Natural killer cell (primary cell): ENCODE measurements around the gene FAM181A. TPM values are rescaled to one million over a fixed set of nuclear protein-coding genes. Genes with fewer than 3 reads are reported as not detected.

Experiments used
- ATAC-seq, 3 donors: fragments of 150-1000 bp in 2 of 3; fragments of 200-7000 bp in 1 of 3; cut with Tn5 transposase; 1 replicate in 1 of 3; 2 replicates in 2 of 3; pipeline ENCODE4 v1.10.0; 2021; ENCODE audit warnings: mild to moderate bottlenecking in 2 of 3, moderate library complexity in 2 of 3
- DNase-seq, 2 donors: peaks; one replicate each; pipeline versions ENCODE4 v3.0.0 to v3.0.0-alpha.2; 2013 to 2021; ENCODE audit warnings: mixed read lengths in 1 of 2
- H3K27ac ChIP-seq: one replicate; pipeline ENCODE4 v1.5.1; 2013; ENCODE audit warnings: mild to moderate bottlenecking, low read length
- H3K27me3 ChIP-seq: one replicate; pipeline ENCODE4 v1.6.1; 2013; ENCODE audit warnings: low read length; ENCODE audit not compliant: control insufficient read depth, insufficient read depth
- H3K36me3 ChIP-seq: one replicate; pipeline ENCODE4 v1.6.1; 2013; ENCODE audit warnings: low read length; ENCODE audit not compliant: control insufficient read depth, insufficient read depth
- H3K4me1 ChIP-seq: one replicate; pipeline ENCODE4 v1.6.1; 2013; ENCODE audit warnings: low read length; ENCODE audit not compliant: control insufficient read depth, insufficient read depth
- H3K4me3 ChIP-seq: one replicate; pipeline ENCODE4 v1.5.1; 2013; ENCODE audit warnings: low read length
- H3K9me3 ChIP-seq: one replicate; pipeline ENCODE4 v1.6.1; 2013; ENCODE audit warnings: low read length; ENCODE audit not compliant: control insufficient read depth, insufficient read depth
- H3K27ac Mint-ChIP-seq, 2 donors: one replicate each; pipeline ENCODE4 v1.8.0; 2022; ENCODE audit warnings: mild to moderate bottlenecking in 2 of 2, mixed read lengths in 2 of 2, moderate library complexity in 1 of 2
- H3K27me3 Mint-ChIP-seq, 2 donors: one replicate each; pipeline ENCODE4 v1.8.0; 2022; ENCODE audit warnings: low read depth in 2 of 2, mixed read lengths in 2 of 2
- H3K36me3 Mint-ChIP-seq: one replicate; pipeline ENCODE4 v1.8.0; 2022; ENCODE audit warnings: mixed read lengths
- H3K4me1 Mint-ChIP-seq, 2 donors: one replicate each; pipeline ENCODE4 v1.8.0; 2022; ENCODE audit warnings: mixed read lengths in 2 of 2
- H3K4me3 Mint-ChIP-seq: one replicate; pipeline ENCODE4 v1.8.0; 2022; ENCODE audit warnings: mild to moderate bottlenecking, moderate library complexity, mixed read lengths
- H3K9me3 Mint-ChIP-seq, 2 donors: one replicate each; pipeline ENCODE4 v1.8.0; 2022; ENCODE audit warnings: mixed read lengths in 2 of 2
- CTCF ChIP-seq: fragments of 200-600 bp; IDR thresholded peaks from one replicate; pipeline ENCODE4 v1.8.0; 2022; ENCODE audit warnings: antibody characterized with exemption
- WGBS: methylation state at CpG from one replicate; pipeline ENCODE4 v1.1.7; 2013; ENCODE audit warnings: missing lambda C conversion rate; ENCODE audit not compliant: insufficient coverage; 5-methylcytosine and 5-hydroxymethylcytosine counted together
- intact Hi-C: fragments of 100-400 bp; cut with micrococcal nuclease; formaldehyde crosslinking; loops from one replicate; pipeline ENCODE4 v1.14.2; 2022
- total RNA-seq, 4 donors: library from RNA; stranded (reverse); fragments of 120-200 nt in 1 of 4; gene quantifications; one replicate each; pipeline versions ENCODE4 v1.2.3 to v1.2.4, GENCODE V29; 2013 to 2022

FAM181A gene
- total RNA-seq, 3 donors from 2014 or later (not counting 1 experiment from before 2014, with no cell fraction given) = not detected

DNA sequence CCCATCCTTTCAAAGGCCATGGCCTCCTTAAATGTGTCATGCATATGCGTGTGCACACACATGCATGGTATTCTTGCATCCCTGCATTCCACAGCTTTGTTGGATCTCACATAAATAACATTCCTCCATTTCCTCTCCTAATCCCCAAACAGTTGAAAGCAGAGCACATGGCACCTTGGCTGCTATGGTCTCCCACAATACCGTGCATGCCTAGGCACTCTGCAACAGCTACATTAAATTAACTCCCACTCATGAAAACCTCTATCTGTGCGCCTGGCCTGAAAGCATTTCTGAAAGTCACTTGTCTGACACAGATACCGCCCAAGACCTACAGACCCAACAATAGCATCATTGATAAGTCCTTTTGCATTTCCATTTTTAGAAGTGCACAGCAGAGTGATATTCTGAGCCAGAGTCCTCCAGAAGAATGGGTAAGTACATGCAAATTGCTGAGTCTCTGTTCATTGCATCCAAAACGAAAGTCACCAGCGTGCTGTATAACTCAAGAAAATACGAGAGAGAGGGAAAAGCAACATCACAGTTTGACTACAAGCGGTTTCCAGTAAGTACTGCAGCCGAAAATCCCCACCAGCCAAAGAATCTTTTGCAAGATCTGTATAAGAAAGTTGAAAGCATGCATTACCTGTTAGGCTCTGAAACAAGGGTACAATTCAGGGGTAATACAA lies 48.8 kb downstream of the FAM181A start:
- H3K4me3 ChIP-seq = no peak overlapping the region
- peak overlapping the region in 1 of 2 donors; percentile 19 for H3K27ac Mint-ChIP-seq
- no peaks in the 10 kb centered on the region for H3K36me3 ChIP-seq
- H3K27me3 Mint-ChIP-seq = peaks cover 8 to 12% of the 10 kb centered on the region in 2 donors
- H3K4me1 ChIP-seq = peaks cover 42% of the 10 kb centered on the region
- H3K4me3 Mint-ChIP-seq = no peak overlapping the region
- DNase-seq = peak in 1 of 2 donors; percentile 55
- peaks cover 36 to 37% of the 10 kb centered on the region in 2 donors for H3K4me1 Mint-ChIP-seq
- no peak for ATAC-seq
- peaks cover 14% of the 10 kb centered on the region for H3K9me3 ChIP-seq
- H3K27me3 ChIP-seq = peaks cover 5% of the 10 kb centered on the region
- intact Hi-C loops = no loop called here
- no peaks in the 10 kb centered on the region for H3K36me3 Mint-ChIP-seq
- 63% methylated on average over 9 of the region's 9 CpGs for WGBS
- no peak overlapping the region for H3K27ac ChIP-seq
- TF ChIP-seq CTCF = no peak
- H3K9me3 Mint-ChIP-seq = peaks cover 2% of the 10 kb centered on the region in 2 donors

DNA sequence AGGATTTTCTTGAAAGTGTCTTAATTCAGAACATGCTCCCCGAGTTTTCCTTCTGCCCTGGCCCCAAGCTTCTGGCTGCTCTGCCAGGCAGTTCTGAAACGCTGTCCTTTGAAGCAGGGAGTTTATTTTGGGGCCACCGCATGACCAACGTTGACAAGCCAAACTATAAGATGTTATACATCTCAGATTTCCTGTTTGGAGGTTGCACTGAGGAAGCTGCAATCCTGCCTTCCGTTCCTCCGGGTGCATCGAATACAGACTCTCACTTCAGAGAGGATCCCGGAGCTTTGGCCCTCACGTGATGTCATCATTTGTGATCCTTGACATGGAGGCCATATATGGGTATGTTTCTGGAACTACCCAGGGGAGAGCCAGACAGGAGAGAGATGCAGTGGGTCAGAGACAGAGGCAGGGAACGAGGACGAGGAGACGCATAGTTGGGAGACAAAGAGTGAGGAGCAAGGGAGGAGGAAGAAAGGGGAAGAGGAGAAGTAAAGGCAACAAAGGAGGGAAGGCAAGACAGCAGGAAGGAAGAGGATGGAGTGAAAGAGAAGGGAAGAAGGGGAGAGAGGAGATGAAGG lies 49.4 kb downstream of the FAM181A start, which contains the start of gene ASB2:
ASB2 (minus strand) TSS at position 94 of the 581 bp plus-strand sequence. CDS start 12,031 bp downstream, outside the sequence.
- WGBS = 27% methylated on average over 12 of the region's 12 CpGs
- peak in 1 of 2 donors; percentile 39 for DNase-seq
- intact Hi-C loops = no loop called here
- Mint-ChIP-seq H3K4me3 (no peak within 1 kb of the TSS), H3K4me1 (peaks cover 30 to 31% of the 10 kb centered on the region in 2 donors), H3K27me3 (peaks cover 8 to 12% of the 10 kb centered on the region in 2 donors), H3K9me3 (peaks cover 2% of the 10 kb centered on the region in 2 donors), H3K27ac (peak within 1 kb of the TSS in 1 of 2 donors; percentile 22), H3K36me3 (no peaks in the 10 kb centered on the region)
- no peak within 1 kb of the TSS for H3K4me3 ChIP-seq
- H3K27ac ChIP-seq = no peak within 1 kb of the TSS
- H3K27me3 ChIP-seq = peaks cover 5% of the 10 kb centered on the region
- ATAC-seq = no peak
- peaks cover 36% of the 10 kb centered on the region for H3K4me1 ChIP-seq
- no peak for TF ChIP-seq CTCF
- H3K36me3 ChIP-seq = no peaks in the 10 kb centered on the region
- peaks cover 14% of the 10 kb centered on the region for H3K9me3 ChIP-seq

- H3K27me3 Mint-ChIP-seq = peaks cover 8 to 12% of the 10 kb centered on the region in 2 donors
- Histone ChIP-seq H3K4me3 (no peak overlapping the region), H3K27me3 (peaks cover 5% of the 10 kb centered on the region), H3K27ac (no peak overlapping the region), H3K4me1 (peaks cover 36% of the 10 kb centered on the region), H3K36me3 (no peaks in the 10 kb centered on the region), H3K9me3 (peaks cover 14% of the 10 kb centered on the region)
- intact Hi-C loops = no loop called here
- H3K36me3 Mint-ChIP-seq = no peaks in the 10 kb centered on the region
- TF ChIP-seq CTCF = no peak
- peaks cover 29 to 31% of the 10 kb centered on the region in 2 donors for H3K4me1 Mint-ChIP-seq
- no peak overlapping the region for H3K4me3 Mint-ChIP-seq
- DNase-seq (no peak), ATAC-seq (no peak)
- peak overlapping the region in 1 of 2 donors; percentile 22 for H3K27ac Mint-ChIP-seq
- 96% methylated on average over 5 of the region's 5 CpGs for WGBS
- H3K9me3 Mint-ChIP-seq = peaks cover 2% of the 10 kb centered on the region in 2 donors
These were observed 50.0 kb downstream of the FAM181A start for GRCh38 chr14:93977171-93977570.
